HS-27A (cell line): Measurements from ENCODE around the gene UBE2F.
"Not testable (repeated sequence)": the region's sequence is repeated elsewhere in the genome, so short reads cannot be mapped to it uniquely, and the experiment has no call there.

Experiments used
- DNase-seq: peaks from one replicate; pipeline ENCODE4 v3.0.0-alpha.2; 2012; ENCODE audit warnings: low read depth, missing footprints

Gene UBE2F

DNA sequence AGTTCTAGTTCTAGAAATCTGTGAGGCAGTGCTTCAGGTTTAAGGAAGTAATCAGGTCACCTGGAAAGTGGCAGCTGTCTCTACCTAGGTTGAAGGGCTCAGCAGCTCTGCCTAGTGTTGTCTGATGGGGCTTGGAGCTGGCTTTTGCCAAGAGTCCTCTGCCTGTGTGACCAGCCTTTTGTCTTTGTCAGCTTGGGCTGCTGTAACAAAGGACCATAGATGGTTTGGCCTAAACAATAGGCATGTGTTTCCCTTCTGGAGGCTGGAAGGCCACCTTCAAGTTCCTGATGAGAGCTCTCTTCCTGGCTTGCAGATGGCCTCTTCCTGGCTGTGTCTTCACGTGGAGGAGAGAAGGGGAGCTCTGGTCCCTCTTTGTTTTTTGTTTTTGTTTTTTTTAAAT lies 13.3 kb downstream of the UBE2F start:
- no peak for DNase-seq

DNA sequence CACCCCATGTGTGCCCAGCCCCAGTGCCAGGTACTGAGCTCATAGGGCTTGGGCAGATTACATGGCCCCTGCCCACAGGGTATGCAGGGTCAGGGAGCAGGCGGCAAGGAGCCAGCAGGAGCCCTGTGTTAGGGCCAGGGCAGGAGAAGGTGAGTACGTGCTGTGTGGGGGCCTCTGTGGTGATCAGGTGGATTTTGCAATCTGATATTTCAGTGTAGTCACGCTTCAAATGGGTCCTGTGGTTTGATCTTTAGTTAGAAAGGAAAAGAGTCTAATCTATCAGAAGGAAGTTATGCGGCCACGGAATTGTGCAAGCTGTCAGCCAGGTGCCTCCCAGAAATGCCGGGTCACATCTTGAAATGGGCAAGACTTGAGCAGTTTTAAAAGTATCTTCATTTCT lies 13.9 kb downstream of the UBE2F start:
- DNase-seq, result no peak

DNA sequence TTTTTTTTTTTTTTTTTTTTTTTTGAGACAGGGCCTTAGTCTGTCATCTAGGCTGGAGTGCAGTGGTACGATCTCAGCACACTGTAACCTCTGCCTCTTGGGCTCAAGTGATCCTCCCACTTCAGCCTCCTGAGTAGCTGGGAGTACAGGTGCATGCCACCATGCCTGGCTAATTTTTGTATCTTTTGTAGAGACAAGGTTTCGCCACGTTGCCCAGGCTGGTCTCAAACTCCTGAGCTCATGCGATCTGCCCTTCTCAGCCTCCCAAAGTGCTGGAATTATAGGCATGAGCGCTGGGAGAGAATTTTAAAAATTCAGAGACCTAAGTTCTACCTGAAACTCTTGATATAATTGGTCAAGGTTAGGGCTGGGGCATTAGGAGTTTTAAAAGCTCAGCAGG lies 14.8 kb downstream of the UBE2F start:
- DNase-seq, result not testable (repeated sequence)

DNA sequence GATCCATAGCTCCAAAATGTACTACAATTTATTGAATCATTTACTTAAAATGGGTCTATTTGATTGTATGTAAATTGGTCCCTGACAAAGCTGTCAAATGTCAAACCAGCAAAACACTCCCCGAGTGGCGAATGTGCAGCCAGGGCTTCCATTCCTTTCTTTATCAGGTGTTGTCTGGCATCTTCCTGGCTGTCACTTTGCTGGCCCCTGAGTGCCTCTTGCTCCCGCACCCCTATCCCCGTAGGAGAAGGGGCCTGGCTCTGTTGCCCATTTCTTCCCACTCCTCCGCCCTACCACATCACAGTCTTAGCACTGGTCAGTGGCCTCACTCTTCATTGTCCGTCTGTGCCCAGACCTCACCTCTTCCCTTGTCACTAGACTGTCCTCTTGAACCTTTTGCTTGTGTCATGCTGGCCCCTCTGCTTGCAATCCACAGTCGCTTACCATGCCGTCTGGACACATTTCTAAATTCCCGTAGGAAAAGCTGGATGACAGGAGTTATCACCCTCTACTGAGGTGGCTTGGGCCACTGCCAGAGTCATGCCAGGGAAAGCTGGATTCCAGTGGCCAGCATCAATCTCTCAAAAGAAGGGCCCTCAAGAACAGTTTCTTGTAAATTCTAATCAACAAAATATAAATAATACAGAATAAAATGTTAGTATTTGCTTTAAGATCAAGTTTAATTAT lies 15.4 kb downstream of the UBE2F start:
- no peak for DNase-seq

DNA sequence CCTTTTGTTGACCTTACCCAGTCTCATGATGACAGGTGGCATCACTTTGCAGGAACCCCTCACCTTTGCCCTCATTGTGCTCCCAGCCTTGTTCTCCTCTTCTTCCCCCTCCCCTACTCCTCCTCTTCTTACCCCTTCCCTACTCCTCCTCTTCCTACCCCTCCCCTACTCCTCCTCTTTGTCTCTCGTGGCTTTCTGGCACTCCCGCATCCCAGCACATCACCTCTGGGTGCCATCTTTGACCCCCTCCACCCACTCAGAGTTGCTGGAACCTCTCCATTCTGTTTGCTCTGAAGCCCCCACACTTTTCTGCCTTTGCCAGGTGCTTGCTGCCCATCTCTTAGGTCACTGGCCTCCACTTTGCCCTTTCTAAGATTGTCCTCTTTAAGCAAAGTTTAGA lies 17.1 kb downstream of the UBE2F start:
- DNase-seq, result no peak

DNA sequence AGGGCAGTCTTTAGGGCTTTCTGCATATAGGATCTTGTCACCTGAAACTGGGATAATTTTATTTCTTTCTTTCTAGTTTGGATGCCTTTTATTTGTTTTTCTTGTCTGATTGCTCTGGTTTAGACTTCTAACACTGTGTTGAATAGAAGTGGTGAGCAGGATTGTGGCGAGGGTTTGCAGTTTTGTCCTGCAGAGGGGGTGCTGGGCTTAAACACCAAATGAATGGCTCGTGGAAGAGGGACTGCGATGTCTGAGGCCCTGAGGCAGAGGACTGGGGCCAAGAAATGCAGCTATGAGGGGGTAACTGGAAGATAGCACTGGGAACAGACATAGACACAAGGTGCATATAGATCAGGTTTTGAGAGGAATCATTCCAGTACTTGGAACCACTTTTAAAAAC lies 20.5 kb downstream of the UBE2F start:
- no peak for DNase-seq

DNA sequence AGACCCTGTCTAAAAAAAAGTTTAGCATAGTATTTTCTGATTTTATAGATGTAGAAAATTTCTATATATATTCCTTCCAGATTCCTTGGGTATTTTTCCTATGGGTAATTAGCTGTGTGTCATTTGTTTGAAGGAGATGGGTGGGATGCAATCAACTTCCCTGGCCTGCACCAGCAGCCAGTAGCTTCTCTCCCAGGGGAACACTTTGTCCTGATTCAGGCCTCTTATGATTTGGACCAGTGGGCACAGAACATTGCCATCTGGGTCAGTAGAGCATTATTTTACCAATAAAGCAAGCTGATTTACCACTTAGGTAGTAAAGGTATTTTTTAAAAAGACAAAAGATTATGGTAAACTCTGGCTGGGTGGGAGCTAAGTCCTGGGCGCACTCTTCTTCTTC lies 26.9 kb downstream of the UBE2F start:
- DNase-seq, result no peak

DNA sequence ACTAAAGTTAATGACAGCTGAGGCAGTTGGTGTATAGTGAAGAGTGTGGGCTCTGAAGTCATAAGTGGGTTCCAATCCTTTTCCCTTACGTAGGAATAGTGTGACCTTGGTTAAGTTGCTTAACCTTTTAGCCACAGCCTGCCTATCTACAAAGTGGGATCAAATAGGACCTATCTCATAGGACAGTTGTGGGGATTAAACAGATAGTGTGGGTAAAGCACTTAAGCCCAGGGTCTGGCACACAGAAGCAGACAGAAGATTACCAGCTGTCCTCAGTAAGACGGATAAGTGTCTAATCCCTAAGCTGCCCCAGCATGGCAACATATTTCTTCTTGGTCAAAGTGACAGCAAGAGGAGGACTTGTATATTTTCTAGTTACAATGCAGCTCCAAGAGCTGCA lies 28.2 kb downstream of the UBE2F start:
- no peak for DNase-seq

DNA sequence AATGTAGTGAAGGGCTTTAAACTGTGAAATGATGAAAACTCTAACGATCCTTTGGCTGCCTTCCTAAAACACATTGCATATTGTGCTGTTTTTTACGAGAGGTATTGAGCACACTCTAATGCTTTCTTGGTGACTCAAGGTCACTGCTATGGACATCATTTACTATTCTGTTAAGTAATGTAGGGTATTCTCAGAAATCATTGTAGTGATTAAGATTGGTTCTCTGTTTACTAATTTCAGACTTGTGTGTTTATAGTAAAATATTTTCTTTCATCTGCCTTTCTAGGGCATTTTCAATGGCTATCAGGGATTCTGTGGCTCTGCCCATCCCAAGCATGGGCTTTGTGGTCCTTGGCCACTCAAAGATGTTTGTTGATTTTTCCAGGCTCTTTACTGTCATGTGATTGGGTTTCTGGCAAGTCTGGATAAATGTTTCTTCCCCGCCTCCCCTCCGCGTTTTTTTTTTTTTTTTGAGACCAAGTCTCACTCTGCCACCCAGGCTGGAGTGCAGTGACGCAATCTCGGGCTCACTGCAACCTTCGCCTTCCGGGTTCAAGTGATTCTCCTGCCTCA lies 29.3 kb downstream of the UBE2F start:
- no peak for DNase-seq

DNA sequence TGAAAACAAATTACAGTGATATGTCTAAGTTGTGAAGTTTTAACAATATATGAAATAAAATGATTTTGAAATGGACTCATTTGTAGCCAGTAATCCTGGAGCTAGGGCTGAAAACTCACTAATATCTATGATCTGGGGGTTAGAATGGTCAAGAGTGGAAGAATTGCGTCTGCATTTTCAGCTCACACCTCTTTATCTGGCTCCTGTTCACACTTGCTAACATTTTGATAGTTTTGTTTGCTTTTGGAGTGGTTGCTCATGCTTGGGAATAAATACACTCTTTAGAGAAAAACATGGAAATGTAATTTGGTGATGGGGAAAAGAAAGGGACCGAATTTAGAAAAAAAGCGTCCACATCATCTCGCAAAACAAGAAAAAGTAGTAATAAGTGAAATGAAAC lies 30.7 kb downstream of the UBE2F start:
- DNase-seq, result no peak

DNA sequence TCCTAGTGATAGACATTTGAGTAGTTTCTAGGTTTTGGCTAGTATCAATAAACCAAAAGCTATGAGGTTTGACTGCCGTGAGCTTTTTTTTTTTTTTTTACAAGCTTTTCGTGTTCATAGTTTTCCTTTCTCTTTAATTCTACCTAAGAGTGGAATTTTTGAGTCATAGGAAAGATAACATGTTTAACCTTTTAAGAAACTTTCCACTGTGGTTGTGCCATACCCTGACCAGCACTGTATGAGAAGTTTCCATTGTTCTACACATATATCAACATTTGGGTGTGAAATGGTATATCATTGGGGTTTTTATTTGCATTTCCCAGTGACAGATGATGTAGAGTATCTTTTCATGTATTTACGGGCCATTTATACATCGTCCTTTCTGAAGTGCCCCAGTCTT lies 31.7 kb downstream of the UBE2F start:
- no peak for DNase-seq

DNA sequence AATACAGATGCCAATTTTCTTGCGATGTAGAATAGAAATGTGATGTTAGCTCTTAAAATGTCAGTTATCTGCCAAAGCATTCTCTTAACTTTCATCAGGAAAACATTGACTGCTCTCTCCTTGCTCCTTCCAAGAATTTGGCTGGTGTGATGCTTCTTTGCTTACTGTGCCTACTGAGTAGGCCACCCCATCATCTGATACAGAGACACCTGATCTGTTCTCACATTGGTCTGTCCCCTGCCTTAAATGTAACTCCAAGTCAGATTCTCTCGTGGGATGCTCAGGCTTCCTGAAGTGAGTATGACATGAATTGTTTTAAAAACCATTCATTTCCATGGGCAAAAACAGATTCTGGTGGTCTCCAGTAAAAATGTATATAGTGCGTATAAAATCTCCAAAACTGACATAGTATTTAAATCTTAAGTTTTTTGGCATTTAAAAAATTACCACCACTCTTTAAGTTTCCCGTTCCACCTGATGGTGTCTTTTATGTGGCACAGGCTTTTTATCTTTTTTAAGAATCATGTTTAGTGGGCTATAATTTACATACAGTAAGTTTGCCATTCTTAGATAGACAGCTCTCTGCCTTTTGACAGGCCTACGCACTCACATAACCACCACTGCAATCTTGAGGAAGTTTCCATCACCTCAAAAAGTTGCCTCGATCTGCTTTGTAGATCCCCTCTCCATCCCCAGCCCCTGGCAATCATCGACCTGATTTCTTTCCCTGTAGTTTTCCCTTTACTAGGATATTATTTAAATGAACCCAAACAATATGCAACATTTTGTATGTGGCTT lies 36.6 kb downstream of the UBE2F start:
- no peak for DNase-seq

DNA sequence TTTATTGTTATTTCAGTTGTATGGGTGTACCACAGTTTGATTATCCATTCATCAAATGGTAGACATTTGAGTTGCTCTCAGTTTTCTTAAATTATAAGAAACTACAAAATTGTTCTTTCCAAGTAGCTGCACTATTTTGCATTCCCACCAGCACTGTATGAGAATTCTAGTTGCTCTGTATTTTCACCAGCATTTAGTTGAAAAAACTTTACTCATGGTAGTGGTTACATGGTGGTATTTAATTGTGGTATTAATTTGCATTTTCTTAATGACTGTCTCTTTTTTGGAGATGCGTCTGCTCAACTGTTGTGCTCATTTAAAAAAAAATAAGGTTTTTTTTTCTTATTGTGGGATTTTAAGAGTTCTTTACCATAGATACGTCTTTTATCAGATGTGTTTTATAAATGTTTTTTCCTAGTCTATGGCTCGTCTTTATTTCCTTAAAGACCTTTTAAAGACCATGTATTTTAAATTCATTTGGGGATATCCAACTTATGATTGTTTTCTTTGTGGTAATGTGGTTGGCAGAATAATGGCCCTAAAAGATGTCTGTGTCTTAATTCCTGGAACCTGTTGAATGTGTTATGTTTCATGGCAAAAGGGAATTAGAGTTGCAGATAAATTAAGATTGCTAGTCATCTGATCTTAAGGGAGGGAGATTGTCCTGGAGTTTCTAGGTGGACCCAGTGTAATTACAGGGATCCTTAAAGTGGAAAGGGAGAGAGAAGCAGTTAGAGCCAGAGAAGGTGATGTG lies 37.4 kb downstream of the UBE2F start:
- DNase-seq, result no peak

DNA sequence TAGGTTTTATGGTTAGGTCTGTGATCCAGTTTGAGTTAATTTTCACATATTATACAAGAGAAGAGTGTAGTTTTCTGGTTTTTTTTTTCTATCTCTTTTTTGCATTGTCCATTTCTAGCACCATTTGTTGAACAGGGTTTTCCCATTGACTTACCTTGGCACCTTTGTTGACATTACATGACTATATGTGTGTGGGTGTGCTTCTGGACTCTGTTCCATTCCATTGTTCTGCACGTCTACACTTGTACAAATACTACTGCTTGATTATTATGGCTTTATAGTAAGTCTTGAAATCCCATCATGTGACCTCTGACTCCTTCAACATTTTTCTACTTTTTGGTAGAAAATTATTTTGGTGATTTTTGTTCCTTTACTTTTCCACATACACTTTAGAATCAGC lies 38.7 kb downstream of the UBE2F start:
- no peak for DNase-seq

DNA sequence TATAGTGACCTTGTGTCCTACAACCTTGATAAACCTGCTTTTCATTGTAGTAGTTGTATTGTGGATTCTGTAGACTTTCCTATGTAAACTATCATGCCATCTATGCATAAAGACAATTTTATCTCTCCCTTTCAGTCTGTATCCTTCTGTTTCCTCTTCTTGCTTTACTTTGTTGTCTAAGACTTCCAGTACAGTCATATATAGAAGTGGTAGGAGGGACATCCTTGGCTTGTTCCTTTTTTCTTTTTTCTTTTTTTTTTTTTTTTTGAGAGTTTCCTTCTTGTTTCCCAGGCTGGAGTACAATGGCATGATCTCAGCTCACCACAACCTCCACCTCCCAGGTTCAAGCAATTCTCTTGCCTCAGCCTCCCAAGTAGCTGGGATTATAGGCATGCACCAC lies 39.7 kb downstream of the UBE2F start:
- no peak for DNase-seq

DNA sequence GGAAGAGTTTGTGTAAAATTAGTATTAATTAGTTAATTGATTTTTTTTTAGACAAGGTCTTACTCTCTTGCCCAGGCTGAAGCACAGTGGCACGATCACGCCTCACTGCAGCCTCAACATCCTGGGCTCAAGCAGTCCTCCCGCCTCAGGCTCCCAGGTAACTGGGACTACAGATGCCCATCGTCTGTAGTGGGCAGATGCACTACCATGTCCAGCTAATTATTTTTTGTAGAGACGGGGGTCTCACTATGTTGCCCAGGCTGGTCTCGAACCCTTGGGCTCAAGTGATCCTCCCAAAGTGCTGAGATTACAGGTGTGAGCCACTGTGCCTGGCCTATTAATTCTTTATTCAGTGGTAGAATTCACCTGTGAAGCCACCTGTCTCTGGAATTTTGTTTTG lies 41.1 kb downstream of the UBE2F start:
- no peak for DNase-seq

DNA sequence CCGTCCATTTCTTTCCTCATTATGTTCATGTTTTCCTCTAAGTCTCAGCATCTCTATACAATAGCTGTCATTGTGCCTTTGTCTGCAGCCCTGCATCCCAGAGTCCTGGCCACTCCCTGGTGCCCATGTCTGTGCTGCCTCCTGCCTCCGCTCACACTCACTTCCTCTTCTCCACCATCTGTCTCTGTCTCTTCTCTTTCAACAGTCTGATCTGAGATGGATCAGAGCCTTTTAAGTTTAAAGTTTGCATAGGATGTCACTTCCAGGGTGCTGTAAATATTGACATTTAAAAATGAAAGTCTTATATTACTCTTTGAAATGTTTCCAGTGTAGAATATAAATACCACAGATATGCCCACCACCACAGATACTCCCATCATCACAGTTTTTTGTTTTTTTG lies 42.7 kb downstream of the UBE2F start:
- no peak for DNase-seq

DNA sequence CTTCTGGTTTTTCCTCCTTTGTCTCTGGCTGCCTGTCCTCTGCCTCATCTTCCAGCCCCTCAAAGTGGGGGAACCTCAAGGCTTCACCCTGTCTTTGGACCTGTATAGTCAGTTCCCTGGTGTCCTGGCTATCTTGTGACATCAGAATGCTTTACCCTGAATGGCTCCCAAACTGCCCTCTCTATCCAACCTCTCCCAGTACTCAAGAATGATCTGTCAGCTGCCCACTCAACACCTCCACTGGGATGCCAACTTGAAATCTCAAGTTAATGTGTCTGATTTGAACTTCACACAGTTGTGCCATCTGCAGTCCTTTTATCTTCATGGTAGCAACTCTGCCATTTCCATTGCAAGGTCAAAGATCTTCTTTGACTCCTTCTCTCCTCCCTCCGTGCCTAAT lies 43.8 kb downstream of the UBE2F start:
- DNase-seq, result no peak

DNA sequence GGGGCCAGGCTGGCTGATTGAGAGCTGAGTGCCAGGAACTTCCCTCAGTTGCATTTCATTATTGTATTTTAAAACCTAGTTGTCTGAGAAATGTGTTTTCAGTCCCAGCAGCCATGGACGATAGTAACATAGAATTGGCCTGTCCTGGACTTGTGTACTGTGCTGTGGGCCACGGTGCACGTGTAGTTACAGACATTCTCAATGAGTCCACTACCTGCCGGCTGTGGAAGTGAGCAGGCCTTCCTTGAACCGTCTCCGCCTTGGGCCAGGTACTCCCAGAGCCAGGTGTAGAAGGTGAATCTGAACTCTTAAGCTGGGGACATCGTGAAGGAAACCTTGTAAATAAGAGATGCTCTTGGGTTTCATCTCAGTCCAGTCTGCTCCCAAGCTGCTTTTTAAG lies 47.0 kb downstream of the UBE2F start:
- DNase-seq, result no peak

DNA sequence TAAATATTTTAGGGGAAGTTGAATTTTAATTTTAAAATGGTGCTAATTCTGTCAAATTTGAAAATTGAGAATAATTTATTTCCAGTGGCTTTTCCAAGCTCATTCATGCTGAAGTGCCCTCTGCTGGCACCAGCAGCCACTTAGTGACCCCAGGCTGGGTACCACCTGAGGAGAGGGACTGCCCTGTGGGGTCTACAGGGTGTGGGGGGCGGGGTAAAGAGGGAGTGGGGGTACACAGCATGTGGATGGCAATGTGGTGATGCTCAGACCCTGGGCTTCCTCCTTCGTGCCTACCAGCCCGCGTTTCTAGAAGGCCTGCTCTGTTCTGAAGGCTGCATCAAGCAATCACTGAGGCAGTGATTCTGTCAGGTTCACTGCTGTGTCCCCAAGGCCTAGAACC lies 48.9 kb downstream of the UBE2F start:
- DNase-seq, result no peak

DNA sequence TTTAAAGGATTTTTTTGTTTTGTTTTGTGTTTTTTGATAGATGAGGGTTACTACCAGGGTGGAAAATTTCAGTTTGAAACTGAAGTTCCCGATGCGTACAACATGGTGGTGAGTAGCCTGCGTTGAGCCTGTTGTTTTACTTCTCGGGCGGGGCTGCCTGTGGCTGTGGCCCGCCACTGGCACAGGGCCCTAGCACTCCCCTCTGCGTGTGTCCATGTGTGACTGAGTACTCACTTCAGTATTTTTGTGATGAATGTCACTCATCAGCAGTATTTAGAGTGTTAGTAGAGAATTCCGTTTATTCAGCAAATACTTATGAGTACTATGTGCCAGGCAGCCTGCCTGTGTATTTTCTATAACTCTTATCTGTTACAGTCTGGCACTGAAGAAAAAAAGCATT lies 49.7 kb downstream of the UBE2F start:
- no peak for DNase-seq

DNA sequence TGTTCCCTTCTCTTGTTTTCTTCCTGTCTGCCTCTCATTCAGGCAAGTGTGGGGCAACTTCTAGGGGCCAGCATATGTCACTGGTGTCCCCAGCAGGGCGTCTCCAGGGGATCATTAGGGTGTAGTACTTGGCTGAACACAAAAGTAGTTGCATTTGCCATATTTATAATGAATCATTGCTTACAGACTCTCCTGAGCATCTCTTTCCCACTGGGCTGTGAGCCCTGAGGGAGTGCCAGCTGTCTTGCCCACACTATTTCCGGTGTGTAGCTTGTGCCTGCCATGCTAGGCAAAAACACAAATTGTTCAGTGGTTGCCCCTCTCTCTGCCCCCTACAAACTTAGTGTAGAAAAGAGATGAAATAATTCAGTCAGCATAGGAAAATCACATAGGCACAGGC lies 53.1 kb downstream of the UBE2F start:
- DNase-seq, result no peak

DNA sequence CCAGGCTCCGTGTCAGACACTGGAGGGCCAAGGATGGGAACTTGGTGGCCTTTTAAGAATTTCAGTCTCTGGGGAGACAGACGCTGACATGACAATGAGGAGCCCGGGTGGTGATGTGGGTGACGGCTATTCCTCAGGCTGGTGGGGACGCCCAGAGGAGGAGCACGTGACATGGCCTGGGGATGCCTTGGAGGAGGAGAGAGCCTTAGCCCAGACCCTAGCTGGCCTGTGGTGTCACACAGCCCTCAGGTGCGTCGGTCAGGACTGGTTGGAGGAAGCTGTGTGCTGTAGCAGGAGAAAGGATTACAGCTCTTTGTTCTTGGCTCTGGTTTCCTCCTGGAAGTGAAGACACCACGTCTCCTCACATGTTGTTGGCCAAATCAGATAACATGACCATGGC lies 54.0 kb downstream of the UBE2F start:
- DNase-seq, result no peak
